HCT116 (cell line): ENCODE data around the gene MAGEH1. TPM values are rescaled to one million over a fixed set of nuclear protein-coding genes. Genes with fewer than 3 reads are reported as not detected.
"Not testable (repeated sequence)": the region's sequence is repeated elsewhere in the genome, so short reads cannot be mapped to it uniquely, and the experiment has no call there.

Experiments
- ATAC-seq: fragments of 200-7000 bp; cut with Tn5 transposase; 2 replicates; pipeline ENCODE4 v1.9.1; 2020; ENCODE audit warnings: mild to moderate bottlenecking, moderate library complexity
- BruUV-seq: library from RNA; stranded (reverse); fragments of 400-500 nt; replicated peaks from 2 replicates; lab custom pipeline; 2021; lab: Mats Ljungman, UMichigan
- CTCF ChIA-PET: fragments of 300-600 bp; sonication (Branson Sonifier 250); formaldehyde crosslinking; loops from one replicate; lab custom pipeline; 2021; ENCODE audit warnings: antibody characterized with exemption; lab: Charles Lee
- POLR2A ChIA-PET: fragments of 300-600, 350-600 bp; sonication (Branson Sonifier 250); formaldehyde crosslinking; loops from one replicate; lab custom pipeline; 2021; ENCODE audit warnings: antibody characterized with exemption; lab: Charles Lee
- RAD21 ChIA-PET, 2 experiments: fragments of 300-600 bp; sonication (Branson Sonifier 250); formaldehyde crosslinking; loops; one replicate each; lab custom pipeline; 2023; ENCODE audit warnings: low total read pairs in 2 of 2; ENCODE audit not compliant: uncharacterized antibody in 2 of 2, unreplicated experiment in 2 of 2, low non-redundant PET in 1 of 2; lab: Charles Lee
- DNase-seq: peaks from one replicate; pipeline ENCODE4 v3.0.0-alpha.2; 2010; ENCODE audit warnings: low read depth, low spot score
- H2AFZ ChIP-seq: fragments of 200-600 bp; shearing (Covaris generic), sonication (generic); 2 replicates; pipeline ENCODE4 v1.6.1; 2017; ENCODE audit warnings: low read depth, mixed run types, mixed read lengths, antibody characterized with exemption, low read length; ENCODE audit not compliant: poor library complexity, severe bottlenecking
- H3K27ac ChIP-seq: 2 replicates; pipeline ENCODE4 v1.5.1; 2012; ENCODE audit warnings: low read depth, low read length
- H3K27me3 ChIP-seq: fragments of 200-600 bp; sonication (generic); 2 replicates; pipeline ENCODE4 v1.6.1; 2016; ENCODE audit warnings: mixed run types, low read length, mixed read lengths; ENCODE audit not compliant: insufficient read depth
- H3K36me3 ChIP-seq, 2 experiments: fragments of 200-500 bp in 1 of 2; fragments of 200-600 bp in 1 of 2; sonication (Bioruptor generic) in 1 of 2; sonication (generic) in 1 of 2; 2 replicates each; pipeline versions ENCODE4 v1.5.1 to v1.6.1; 2014 to 2016; ENCODE audit warnings: low read length in 2 of 2, inconsistent platforms in 1 of 2, mixed read lengths in 1 of 2, mixed run types in 1 of 2; ENCODE audit not compliant: insufficient read depth in 2 of 2, control insufficient read depth in 1 of 2
- H3K4me1 ChIP-seq, 2 experiments: fragments of 200-600 bp in 1 of 2; sonication (generic) in 1 of 2; 2 replicates each; pipeline versions ENCODE4 v1.5.1 to v1.6.1; 2012 to 2017; ENCODE audit warnings: low read length in 2 of 2, inconsistent platforms in 1 of 2, mild to moderate bottlenecking in 1 of 2, mixed read lengths in 1 of 2, mixed run types in 1 of 2, moderate library complexity in 1 of 2; ENCODE audit not compliant: insufficient read depth in 2 of 2, control insufficient read depth in 1 of 2
- H3K4me2 ChIP-seq: fragments of 200-600 bp; sonication (generic); 2 replicates; pipeline ENCODE4 v1.6.1; 2017; ENCODE audit warnings: mixed run types, low read length, mixed read lengths
- H3K4me3 ChIP-seq, 2 experiments: fragments of 200-600 bp in 1 of 2; sonication (generic) in 1 of 2; replicated peaks in 1 of 2; 2 replicates each; pipeline ENCODE4 v1.5.1; 2011 to 2016; ENCODE audit warnings: low read length in 2 of 2, control low read depth in 1 of 2, low read depth in 1 of 2, mild to moderate bottlenecking in 1 of 2, mixed read lengths in 1 of 2, mixed run types in 1 of 2
- H3K79me2 ChIP-seq: fragments of 200-600 bp; sonication (generic); 2 replicates; pipeline ENCODE4 v1.6.1; 2017; ENCODE audit warnings: mild to moderate bottlenecking, mixed run types, low read length, moderate library complexity, mixed read lengths; ENCODE audit not compliant: insufficient read depth
- H3K9ac ChIP-seq: fragments of 200-600 bp; sonication (generic); 2 replicates; pipeline ENCODE4 v1.6.1; 2016; ENCODE audit warnings: low read length, mixed read lengths
- H3K9me2 ChIP-seq: fragments of 200-600 bp; sonication (generic), shearing (Covaris generic); 2 replicates; pipeline ENCODE4 v1.6.1; 2017; ENCODE audit warnings: mixed run types, mild to moderate bottlenecking, moderate library complexity; ENCODE audit not compliant: insufficient read depth
- H3K9me3 ChIP-seq, 2 experiments: fragments of 200-500 bp in 1 of 2; fragments of 200-600 bp in 1 of 2; sonication (Bioruptor generic) in 1 of 2; sonication (generic) in 1 of 2; 2 replicates each; pipeline ENCODE4 v1.6.1; 2014 to 2017; ENCODE audit warnings: low read length in 2 of 2, mixed read lengths in 2 of 2, inconsistent platforms in 1 of 2, low read depth in 1 of 2, mild to moderate bottlenecking in 1 of 2, mixed run types in 1 of 2, moderate library complexity in 1 of 2; ENCODE audit not compliant: control insufficient read depth in 1 of 2, insufficient read depth in 1 of 2
- H4K20me1 ChIP-seq: fragments of 200-600 bp; sonication (generic), shearing (Covaris generic); 2 replicates; pipeline ENCODE4 v1.6.1; 2017; ENCODE audit warnings: mixed run types, mild to moderate bottlenecking, moderate library complexity; ENCODE audit not compliant: insufficient read depth
- intact Hi-C: fragments of 100-400 bp; cut with micrococcal nuclease; formaldehyde crosslinking; loops from 2 replicates; pipeline ENCODE4 v1.10.0; 2022
- total RNA-seq: library from RNA; stranded (reverse); gene quantifications from one replicate; pipeline ENCODE4 v1.2.1, GENCODE V29; 2021; ENCODE audit not compliant: unreplicated experiment

Gene MAGEH1
- total RNA-seq, 1 experiment from 2014 or later = 0.20 TPM

GRCh38 chrX:55459926-55460325 lies 8.0 kb downstream of the MAGEH1 start:
- H3K9me2 ChIP-seq, H3K36me3 ChIP-seq, H3K27ac ChIP-seq, H3K27me3 ChIP-seq, H3K4me3 ChIP-seq, H3K9me3 ChIP-seq, intact Hi-C loops, BruUV-seq, RAD21 ChIA-PET, H2AFZ ChIP-seq, H4K20me1 ChIP-seq, ATAC-seq, H3K4me2 ChIP-seq, CTCF ChIA-PET, H3K9ac ChIP-seq, H3K4me1 ChIP-seq, H3K79me2 ChIP-seq, DNase-seq, POLR2A ChIA-PET: not testable (repeated sequence)

GRCh38 chrX:55464050-55464449 lies 12.1 kb downstream of the MAGEH1 start:
- POLR2A ChIA-PET, H3K79me2 ChIP-seq, H3K4me2 ChIP-seq, H3K27me3 ChIP-seq, H4K20me1 ChIP-seq, H3K9ac ChIP-seq, H3K4me3 ChIP-seq, H3K4me1 ChIP-seq, CTCF ChIA-PET, H3K9me3 ChIP-seq, RAD21 ChIA-PET, BruUV-seq, H2AFZ ChIP-seq, DNase-seq, H3K36me3 ChIP-seq, intact Hi-C loops, H3K9me2 ChIP-seq, H3K27ac ChIP-seq: not testable (repeated sequence)
- peak; percentile 47; the same call in 1 of the 2 replicates for ATAC-seq

- H3K79me2 ChIP-seq, H3K4me3 ChIP-seq, H4K20me1 ChIP-seq, POLR2A ChIA-PET, H3K4me1 ChIP-seq, DNase-seq, BruUV-seq, ATAC-seq, H3K9ac ChIP-seq, intact Hi-C loops, CTCF ChIA-PET, H3K9me3 ChIP-seq, H2AFZ ChIP-seq, RAD21 ChIA-PET, H3K9me2 ChIP-seq, H3K27ac ChIP-seq, H3K4me2 ChIP-seq, H3K27me3 ChIP-seq, H3K36me3 ChIP-seq: not testable (repeated sequence)
These were observed 13.2 kb downstream of the MAGEH1 start for GRCh38 chrX:55465108-55465507.

- H3K36me3 ChIP-seq, H3K4me1 ChIP-seq, H2AFZ ChIP-seq, H4K20me1 ChIP-seq, H3K4me3 ChIP-seq, DNase-seq, BruUV-seq, H3K27ac ChIP-seq, RAD21 ChIA-PET, intact Hi-C loops, H3K27me3 ChIP-seq, POLR2A ChIA-PET, H3K9ac ChIP-seq, CTCF ChIA-PET, H3K79me2 ChIP-seq, H3K9me3 ChIP-seq, H3K4me2 ChIP-seq, H3K9me2 ChIP-seq, ATAC-seq: not testable (repeated sequence)
These were observed 13.9 kb downstream of the MAGEH1 start for GRCh38 chrX:55465791-55466190.

- H3K9me3 ChIP-seq, intact Hi-C loops, H3K36me3 ChIP-seq, H3K27ac ChIP-seq, H4K20me1 ChIP-seq, H3K4me1 ChIP-seq, RAD21 ChIA-PET, H3K27me3 ChIP-seq, DNase-seq, H3K4me3 ChIP-seq, BruUV-seq, H2AFZ ChIP-seq, H3K4me2 ChIP-seq, H3K9me2 ChIP-seq, CTCF ChIA-PET, H3K79me2 ChIP-seq, POLR2A ChIA-PET, H3K9ac ChIP-seq, ATAC-seq: not testable (repeated sequence)
These were observed 28.0 kb downstream of the MAGEH1 start for GRCh38 chrX:55479956-55480355.
